KMS-11 (cell line): ENCODE measurements around the gene BRD8.

Experiments
- H2AFZ ChIP-seq: fragments of 200-600 bp; sonication (generic); 2 replicates; pipeline ENCODE4 v1.6.1; 2016; ENCODE audit warnings: antibody characterized with exemption, mixed run types, low read depth
- H3K27ac ChIP-seq: fragments of 200-600 bp; sonication (generic); 2 replicates; pipeline ENCODE4 v1.6.1; 2016; ENCODE audit warnings: mild to moderate bottlenecking, mixed run types
- H3K27me3 ChIP-seq: fragments of 200-600 bp; sonication (generic); 2 replicates; pipeline ENCODE4 v1.6.1; 2017; ENCODE audit warnings: mild to moderate bottlenecking, low read depth, mixed run types, moderate library complexity; ENCODE audit not compliant: insufficient read depth
- H3K36me3 ChIP-seq: fragments of 200-600 bp; sonication (generic); 2 replicates; pipeline ENCODE4 v1.6.1; 2017; ENCODE audit warnings: mild to moderate bottlenecking, mixed run types; ENCODE audit not compliant: insufficient read depth
- H3K4me1 ChIP-seq: fragments of 200-600 bp; sonication (generic); 2 replicates; pipeline ENCODE4 v1.6.1; 2016; ENCODE audit warnings: mild to moderate bottlenecking, low read depth, mixed run types; ENCODE audit not compliant: poor library complexity, severe bottlenecking
- H3K4me2 ChIP-seq: fragments of 200-600 bp; sonication (generic); 2 replicates; pipeline ENCODE4 v1.7.0; 2016; ENCODE audit warnings: mild to moderate bottlenecking, mixed run types
- H3K4me3 ChIP-seq: fragments of 200-600 bp; sonication (generic); IDR thresholded peaks from 2 replicates; pipeline ENCODE4 v1.6.1; 2017; ENCODE audit warnings: low read depth, low read length, mixed read lengths; ENCODE audit not compliant: insufficient read depth
- H3K79me2 ChIP-seq: fragments of 200-600 bp; sonication (generic); 2 replicates; pipeline ENCODE4 v1.6.1; 2016; ENCODE audit warnings: low read depth, mixed run types; ENCODE audit not compliant: insufficient read depth
- H3K9ac ChIP-seq: fragments of 200-600 bp; sonication (generic); 2 replicates; pipeline ENCODE4 v1.6.1; 2016; ENCODE audit warnings: mild to moderate bottlenecking, mixed run types
- H4K20me1 ChIP-seq: fragments of 200-600 bp; sonication (generic); 2 replicates; pipeline ENCODE4 v1.6.1; 2016; ENCODE audit warnings: mild to moderate bottlenecking, mixed run types; ENCODE audit not compliant: insufficient read depth
- TF ChIP-seq, protein P1 (sequence below): fragments of 200-600 bp; sonication (generic); conservative IDR thresholded peaks from 2 replicates; pipeline ENCODE4 v1.6.1; 2017; ENCODE audit warnings: low read depth, mild to moderate bottlenecking, antibody characterized with exemption, low read length, moderate library complexity, mixed read lengths

The BRD8 gene

GRCh38 chr5:138115254-138115653 lies 63.2 kb downstream of the BRD8 start:
- no peak overlapping the region for H3K4me3 ChIP-seq
- no peaks in the 10 kb centered on the region for H3K36me3 ChIP-seq
- no peaks in the 10 kb centered on the region for H3K27me3 ChIP-seq
- H3K9ac ChIP-seq: no peak overlapping the region
- TF ChIP-seq, protein P1, sequence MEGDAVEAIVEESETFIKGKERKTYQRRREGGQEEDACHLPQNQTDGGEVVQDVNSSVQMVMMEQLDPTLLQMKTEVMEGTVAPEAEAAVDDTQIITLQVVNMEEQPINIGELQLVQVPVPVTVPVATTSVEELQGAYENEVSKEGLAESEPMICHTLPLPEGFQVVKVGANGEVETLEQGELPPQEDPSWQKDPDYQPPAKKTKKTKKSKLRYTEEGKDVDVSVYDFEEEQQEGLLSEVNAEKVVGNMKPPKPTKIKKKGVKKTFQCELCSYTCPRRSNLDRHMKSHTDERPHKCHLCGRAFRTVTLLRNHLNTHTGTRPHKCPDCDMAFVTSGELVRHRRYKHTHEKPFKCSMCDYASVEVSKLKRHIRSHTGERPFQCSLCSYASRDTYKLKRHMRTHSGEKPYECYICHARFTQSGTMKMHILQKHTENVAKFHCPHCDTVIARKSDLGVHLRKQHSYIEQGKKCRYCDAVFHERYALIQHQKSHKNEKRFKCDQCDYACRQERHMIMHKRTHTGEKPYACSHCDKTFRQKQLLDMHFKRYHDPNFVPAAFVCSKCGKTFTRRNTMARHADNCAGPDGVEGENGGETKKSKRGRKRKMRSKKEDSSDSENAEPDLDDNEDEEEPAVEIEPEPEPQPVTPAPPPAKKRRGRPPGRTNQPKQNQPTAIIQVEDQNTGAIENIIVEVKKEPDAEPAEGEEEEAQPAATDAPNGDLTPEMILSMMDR: no peak
- H4K20me1 ChIP-seq: no peaks in the 10 kb centered on the region
- H2AFZ ChIP-seq: no peak overlapping the region
- no peaks in the 10 kb centered on the region for H3K4me1 ChIP-seq
- no peak overlapping the region for H3K27ac ChIP-seq
- no peak overlapping the region for H3K4me2 ChIP-seq
- no peaks in the 10 kb centered on the region for H3K79me2 ChIP-seq

DNA sequence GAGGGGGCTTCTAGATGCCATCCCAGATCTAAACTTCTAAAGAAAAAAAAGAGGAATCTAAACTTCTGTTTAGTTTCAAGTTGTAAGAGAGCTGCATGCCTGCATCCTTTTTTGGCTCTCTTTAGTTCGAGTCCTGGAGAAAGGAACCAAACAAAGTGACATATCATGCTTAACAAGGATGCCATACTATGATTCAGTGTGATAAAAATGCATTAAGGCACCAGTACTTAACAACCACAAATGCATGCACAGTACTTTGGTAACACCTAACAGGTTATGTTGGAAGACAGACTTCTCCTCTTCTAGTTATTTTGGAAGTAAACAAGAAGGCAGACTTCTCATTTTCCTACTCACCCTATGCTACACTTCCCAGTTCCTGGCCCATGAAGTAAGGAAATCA lies 66.5 kb downstream of the BRD8 start:
- TF ChIP-seq, protein P1: no peak
- Histone ChIP-seq H3K4me2 (no peak overlapping the region), H2AFZ (no peak overlapping the region), H3K4me3 (no peak overlapping the region), H4K20me1 (no peaks in the 10 kb centered on the region), H3K79me2 (no peaks in the 10 kb centered on the region), H3K27me3 (no peaks in the 10 kb centered on the region), H3K27ac (no peak overlapping the region), H3K9ac (no peak overlapping the region), H3K36me3 (no peaks in the 10 kb centered on the region), H3K4me1 (no peaks in the 10 kb centered on the region)

DNA sequence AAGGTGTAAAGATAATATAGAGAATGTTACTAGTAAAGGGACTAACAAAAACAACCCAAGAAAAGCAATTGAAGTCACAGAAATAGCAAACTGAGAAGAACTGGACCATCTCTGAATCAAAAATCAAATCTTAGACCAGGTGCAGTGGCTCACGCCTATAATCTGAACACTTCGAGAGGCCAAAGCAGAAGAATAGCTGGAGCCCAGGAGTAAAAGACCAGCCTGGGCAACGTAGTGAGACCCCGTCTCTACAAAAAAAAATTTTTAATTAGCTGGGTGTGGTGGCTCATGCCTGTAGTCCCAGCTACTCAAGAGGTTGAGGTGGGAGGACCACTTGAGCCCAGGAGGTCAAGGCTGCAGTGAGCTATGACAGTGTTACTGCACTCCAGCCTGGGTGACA lies 67.2 kb downstream of the BRD8 start:
- no peaks in the 10 kb centered on the region for H3K36me3 ChIP-seq
- no peak overlapping the region for H3K4me3 ChIP-seq
- no peaks in the 10 kb centered on the region for H3K27me3 ChIP-seq
- no peaks in the 10 kb centered on the region for H4K20me1 ChIP-seq
- no peak overlapping the region for H3K4me2 ChIP-seq
- TF ChIP-seq, protein P1: no peak
- H3K27ac ChIP-seq: no peak overlapping the region
- no peaks in the 10 kb centered on the region for H3K4me1 ChIP-seq
- no peak overlapping the region for H2AFZ ChIP-seq
- H3K79me2 ChIP-seq: no peaks in the 10 kb centered on the region
- H3K9ac ChIP-seq: no peak overlapping the region

GRCh38 chr5:138110266-138110963 lies 68.0 kb downstream of the BRD8 start:
- Histone ChIP-seq H3K36me3 (no peaks in the 10 kb centered on the region), H3K4me2 (no peak overlapping the region)
- TF ChIP-seq, protein P1: no peak

More at GRCh38 chr5:138110266-138110963, 68.0 kb downstream of the BRD8 start:
- H3K4me1 ChIP-seq: no peaks in the 10 kb centered on the region
- H3K27me3 ChIP-seq: no peaks in the 10 kb centered on the region
- no peaks in the 10 kb centered on the region for H4K20me1 ChIP-seq
- no peak overlapping the region for H2AFZ ChIP-seq
- H3K27ac ChIP-seq: no peak overlapping the region
- no peaks in the 10 kb centered on the region for H3K79me2 ChIP-seq
- no peak overlapping the region for H3K9ac ChIP-seq
- H3K4me3 ChIP-seq: no peak overlapping the region
